ENCODE data around the gene NRG4.

Gene NRG4

GRCh38 chr15:76003364-76003763 lies 8.9 kb downstream of the NRG4 start:
- Histone ChIP-seq H3K79me2 (ENCODE audit: insufficient read depth, low read length) (no peaks in the 10 kb centered on the region), H3K4me3 (ENCODE audit: low read depth in 1 of 2, low read length in 2 of 2) (no peak overlapping the region), H3K9ac (ENCODE audit: low read depth, low read length) (no peak overlapping the region), H3K27ac (ENCODE audit: low read length) (no peak overlapping the region), H3K27me3 (ENCODE audit: insufficient read depth, low read length, poor library complexity) (peaks cover 5% of the 10 kb centered on the region), H3K4me2 (ENCODE audit: insufficient read depth, low read length) (no peak overlapping the region), H4K20me1 (ENCODE audit: insufficient read depth, low read length) (no peaks in the 10 kb centered on the region), H3K4me1 (ENCODE audit: insufficient read depth, low read length) (no peaks in the 10 kb centered on the region), H3K9me3 (ENCODE audit: insufficient read depth, low read length, severe bottlenecking) (no peaks in the 10 kb centered on the region), H3K36me3 (ENCODE audit: insufficient read depth, low read length) (no peaks in the 10 kb centered on the region), H2AFZ (ENCODE audit: low read depth, low read length) (no peak overlapping the region)
- DNase-seq = no peak
- TF ChIP-seq EZH2 (IDR thresholded peaks at IDR 0.05; ENCODE audit: borderline replicate concordance, low read depth, low read length, severe bottlenecking) = no peak
- TF ChIP-seq, protein P1, sequence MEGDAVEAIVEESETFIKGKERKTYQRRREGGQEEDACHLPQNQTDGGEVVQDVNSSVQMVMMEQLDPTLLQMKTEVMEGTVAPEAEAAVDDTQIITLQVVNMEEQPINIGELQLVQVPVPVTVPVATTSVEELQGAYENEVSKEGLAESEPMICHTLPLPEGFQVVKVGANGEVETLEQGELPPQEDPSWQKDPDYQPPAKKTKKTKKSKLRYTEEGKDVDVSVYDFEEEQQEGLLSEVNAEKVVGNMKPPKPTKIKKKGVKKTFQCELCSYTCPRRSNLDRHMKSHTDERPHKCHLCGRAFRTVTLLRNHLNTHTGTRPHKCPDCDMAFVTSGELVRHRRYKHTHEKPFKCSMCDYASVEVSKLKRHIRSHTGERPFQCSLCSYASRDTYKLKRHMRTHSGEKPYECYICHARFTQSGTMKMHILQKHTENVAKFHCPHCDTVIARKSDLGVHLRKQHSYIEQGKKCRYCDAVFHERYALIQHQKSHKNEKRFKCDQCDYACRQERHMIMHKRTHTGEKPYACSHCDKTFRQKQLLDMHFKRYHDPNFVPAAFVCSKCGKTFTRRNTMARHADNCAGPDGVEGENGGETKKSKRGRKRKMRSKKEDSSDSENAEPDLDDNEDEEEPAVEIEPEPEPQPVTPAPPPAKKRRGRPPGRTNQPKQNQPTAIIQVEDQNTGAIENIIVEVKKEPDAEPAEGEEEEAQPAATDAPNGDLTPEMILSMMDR (IDR thresholded peaks at IDR 0.05; ENCODE audit: borderline replicate concordance, extremely low read depth, low read length, poor library complexity, severe bottlenecking) = no peak
- ATAC-seq (ENCODE audit: insufficient read depth, low read depth) = no peak

- H3K27ac ChIP-seq (ENCODE audit: low read length) = no peak overlapping the region
- H2AFZ ChIP-seq (ENCODE audit: low read depth, low read length) = no peak overlapping the region
- no peak for ATAC-seq (ENCODE audit: insufficient read depth, low read depth)
- H3K4me1 ChIP-seq (ENCODE audit: insufficient read depth, low read length) = no peaks in the 10 kb centered on the region
- TF ChIP-seq, protein P1 (IDR thresholded peaks at IDR 0.05; ENCODE audit: borderline replicate concordance, extremely low read depth, low read length, poor library complexity, severe bottlenecking) = no peak
- no peak for TF ChIP-seq EZH2 (IDR thresholded peaks at IDR 0.05; ENCODE audit: borderline replicate concordance, low read depth, low read length, severe bottlenecking)
- H3K79me2 ChIP-seq (ENCODE audit: insufficient read depth, low read length) = no peaks in the 10 kb centered on the region
- H3K9ac ChIP-seq (ENCODE audit: low read depth, low read length) = no peak overlapping the region
- DNase-seq = no peak
- H3K4me3 ChIP-seq (ENCODE audit: low read depth in 1 of 2, low read length in 2 of 2) = no peak overlapping the region
- no peaks in the 10 kb centered on the region for H4K20me1 ChIP-seq (ENCODE audit: insufficient read depth, low read length)
- H3K4me2 ChIP-seq (ENCODE audit: insufficient read depth, low read length) = no peak overlapping the region
- H3K36me3 ChIP-seq (ENCODE audit: insufficient read depth, low read length) = no peaks in the 10 kb centered on the region
- peaks cover 14% of the 10 kb centered on the region for H3K27me3 ChIP-seq (ENCODE audit: insufficient read depth, low read length, poor library complexity)
- no peaks in the 10 kb centered on the region for H3K9me3 ChIP-seq (ENCODE audit: insufficient read depth, low read length, severe bottlenecking)
Measured at GRCh38 chr15:75995611-75996010, 16.6 kb downstream of the NRG4 start.

- H3K9me3 ChIP-seq (ENCODE audit: insufficient read depth, low read length, severe bottlenecking) = no peaks in the 10 kb centered on the region
- H3K27ac ChIP-seq (ENCODE audit: low read length) = no peak overlapping the region
- H4K20me1 ChIP-seq (ENCODE audit: insufficient read depth, low read length) = no peaks in the 10 kb centered on the region
- ATAC-seq (ENCODE audit: insufficient read depth, low read depth) (no peak), DNase-seq (no peak)
- H3K27me3 ChIP-seq (ENCODE audit: insufficient read depth, low read length, poor library complexity) = peaks cover 11% of the 10 kb centered on the region
- no peak overlapping the region for H3K4me3 ChIP-seq (ENCODE audit: low read depth in 1 of 2, low read length in 2 of 2)
- TF ChIP-seq, protein P1 (IDR thresholded peaks at IDR 0.05; ENCODE audit: borderline replicate concordance, extremely low read depth, low read length, poor library complexity, severe bottlenecking) = no peak
- TF ChIP-seq EZH2 (IDR thresholded peaks at IDR 0.05; ENCODE audit: borderline replicate concordance, low read depth, low read length, severe bottlenecking) = no peak
- H3K4me2 ChIP-seq (ENCODE audit: insufficient read depth, low read length) = no peak overlapping the region
- no peaks in the 10 kb centered on the region for H3K36me3 ChIP-seq (ENCODE audit: insufficient read depth, low read length)
- no peaks in the 10 kb centered on the region for H3K4me1 ChIP-seq (ENCODE audit: insufficient read depth, low read length)
- no peak overlapping the region for H2AFZ ChIP-seq (ENCODE audit: low read depth, low read length)
- no peaks in the 10 kb centered on the region for H3K79me2 ChIP-seq (ENCODE audit: insufficient read depth, low read length)
- no peak overlapping the region for H3K9ac ChIP-seq (ENCODE audit: low read depth, low read length)
Measured at GRCh38 chr15:75994220-75994619, 18.0 kb downstream of the NRG4 start.

GRCh38 chr15:75992897-75993296 lies 19.3 kb downstream of the NRG4 start:
- Histone ChIP-seq H3K36me3 (ENCODE audit: insufficient read depth, low read length) (no peaks in the 10 kb centered on the region), H4K20me1 (ENCODE audit: insufficient read depth, low read length) (no peaks in the 10 kb centered on the region), H3K4me2 (ENCODE audit: insufficient read depth, low read length) (no peak overlapping the region), H3K27me3 (ENCODE audit: insufficient read depth, low read length, poor library complexity) (peaks cover 5% of the 10 kb centered on the region), H3K9ac (ENCODE audit: low read depth, low read length) (no peak overlapping the region), H2AFZ (ENCODE audit: low read depth, low read length) (no peak overlapping the region), H3K27ac (ENCODE audit: low read length) (no peak overlapping the region), H3K79me2 (ENCODE audit: insufficient read depth, low read length) (no peaks in the 10 kb centered on the region), H3K4me1 (ENCODE audit: insufficient read depth, low read length) (no peaks in the 10 kb centered on the region), H3K9me3 (ENCODE audit: insufficient read depth, low read length, severe bottlenecking) (no peaks in the 10 kb centered on the region), H3K4me3 (ENCODE audit: low read depth in 1 of 2, low read length in 2 of 2) (no peak overlapping the region)
- TF ChIP-seq EZH2 (IDR thresholded peaks at IDR 0.05; ENCODE audit: borderline replicate concordance, low read depth, low read length, severe bottlenecking) = no peak
- TF ChIP-seq, protein P1 (IDR thresholded peaks at IDR 0.05; ENCODE audit: borderline replicate concordance, extremely low read depth, low read length, poor library complexity, severe bottlenecking) = no peak
- no peak for ATAC-seq (ENCODE audit: insufficient read depth, low read depth)
- DNase-seq = no peak
